Stomach (tissue), 4 donors: ENCODE data around the gene RCOR1.
"Not testable (repeated sequence)": the region's sequence is repeated elsewhere in the genome, so short reads cannot be mapped to it uniquely, and the experiment has no call there.

Source experiments
- EP300 ChIP-seq: sonication (generic); formaldehyde crosslinking; IDR thresholded peaks from one replicate; pipeline ENCODE4 v1.6.1; 2017; ENCODE audit warnings: antibody characterized with exemption
- POLR2A ChIP-seq, 4 donors: fragments of 450-650 bp; IDR thresholded peaks; one replicate each; pipeline ENCODE4 v1.6.1; 2016; ENCODE audit warnings: antibody characterized with exemption in 4 of 4, control low read depth in 2 of 4, mild to moderate bottlenecking in 1 of 4, moderate library complexity in 1 of 4
- POLR2AphosphoS5 ChIP-seq, 3 donors: sonication (generic); formaldehyde crosslinking; IDR thresholded peaks; one replicate each; pipeline ENCODE4 v1.6.1; 2016; ENCODE audit warnings: antibody characterized with exemption in 3 of 3
- TF ChIP-seq, protein P1 (sequence below), 7 experiments: fragments of 450-650 bp in 4 of 7; fragments of 200-600 bp in 3 of 7; sonication (generic) in 3 of 7; IDR thresholded peaks; one replicate each; pipeline ENCODE4 v1.5.1; 2016 to 2019; ENCODE audit warnings: antibody characterized with exemption in 7 of 7, control low read depth in 2 of 7, mild to moderate bottlenecking in 1 of 7

DNA sequence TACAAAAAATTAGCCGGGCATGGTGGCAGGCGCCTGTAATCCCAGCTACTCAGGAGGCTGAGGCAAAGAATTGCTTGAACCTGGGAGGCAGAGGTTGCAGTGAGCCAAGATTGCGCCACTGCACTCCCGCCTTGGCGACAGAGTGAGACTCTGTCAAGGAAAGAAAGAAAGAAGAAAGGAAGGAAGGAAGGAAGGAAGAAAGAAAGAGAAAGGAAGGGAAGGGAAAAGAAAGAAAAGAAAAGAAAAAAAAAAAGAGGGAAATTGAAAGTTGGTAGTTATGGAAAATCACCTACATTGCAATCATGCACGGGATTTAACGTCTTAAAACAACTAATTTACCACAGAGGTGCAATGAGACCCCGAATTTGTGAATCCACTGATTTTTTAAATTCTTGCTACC is 173.3 kb downstream of the RCOR1 start:
- TF ChIP-seq, protein P1, sequence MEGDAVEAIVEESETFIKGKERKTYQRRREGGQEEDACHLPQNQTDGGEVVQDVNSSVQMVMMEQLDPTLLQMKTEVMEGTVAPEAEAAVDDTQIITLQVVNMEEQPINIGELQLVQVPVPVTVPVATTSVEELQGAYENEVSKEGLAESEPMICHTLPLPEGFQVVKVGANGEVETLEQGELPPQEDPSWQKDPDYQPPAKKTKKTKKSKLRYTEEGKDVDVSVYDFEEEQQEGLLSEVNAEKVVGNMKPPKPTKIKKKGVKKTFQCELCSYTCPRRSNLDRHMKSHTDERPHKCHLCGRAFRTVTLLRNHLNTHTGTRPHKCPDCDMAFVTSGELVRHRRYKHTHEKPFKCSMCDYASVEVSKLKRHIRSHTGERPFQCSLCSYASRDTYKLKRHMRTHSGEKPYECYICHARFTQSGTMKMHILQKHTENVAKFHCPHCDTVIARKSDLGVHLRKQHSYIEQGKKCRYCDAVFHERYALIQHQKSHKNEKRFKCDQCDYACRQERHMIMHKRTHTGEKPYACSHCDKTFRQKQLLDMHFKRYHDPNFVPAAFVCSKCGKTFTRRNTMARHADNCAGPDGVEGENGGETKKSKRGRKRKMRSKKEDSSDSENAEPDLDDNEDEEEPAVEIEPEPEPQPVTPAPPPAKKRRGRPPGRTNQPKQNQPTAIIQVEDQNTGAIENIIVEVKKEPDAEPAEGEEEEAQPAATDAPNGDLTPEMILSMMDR (IDR thresholded peaks at IDR 0.05) = not testable (repeated sequence)
- TF ChIP-seq POLR2A (IDR thresholded peaks at IDR 0.05); EP300; POLR2AphosphoS5 (IDR thresholded peaks at IDR 0.05): not testable (repeated sequence)
